IMR-90 (cell line): ENCODE results near the gene STX11. TPM values are rescaled to one million over a fixed set of nuclear protein-coding genes. Genes with fewer than 3 reads are reported as not detected.
A peak's percentile ranks its signal among the peaks of the same experiment; 100 is the strongest.

Source experiments
- ATAC-seq: fragments of 200-7000 bp; cut with Tn5 transposase; 2 replicates; pipeline ENCODE4 v1.9.1; 2020; ENCODE audit warnings: low read depth, mild to moderate bottlenecking, moderate library complexity
- BruUV-seq: library from RNA; stranded (reverse); fragments of 400-500 nt; replicated peaks from 2 replicates; lab custom pipeline; 2021; lab: Mats Ljungman, UMichigan
- CTCF ChIA-PET: fragments of 300-600 bp; formaldehyde crosslinking; extraction: SDS; loops from one replicate; lab custom pipeline; 2021; ENCODE audit warnings: antibody characterized with exemption; lab: Yijun Ruan, JAX
- POLR2A ChIA-PET: fragments of 300-600 bp; sonication (Branson Sonifier 250); formaldehyde crosslinking; loops from one replicate; lab custom pipeline; 2022; ENCODE audit warnings: antibody characterized with exemption; ENCODE audit not compliant: unreplicated experiment; lab: Charles Lee
- DNase-seq: peaks from one replicate; pipeline ENCODE4 v3.0.0; 2013
- H2AFZ ChIP-seq: replicated peaks from 2 replicates; pipeline ENCODE3; 2013; ENCODE audit warnings: low read length, mild to moderate bottlenecking; ENCODE audit not compliant: poor library complexity
- H2AK5ac ChIP-seq: 2 replicates; pipeline ENCODE4 v1.6.1; 2013; ENCODE audit warnings: low read depth, low read length, inconsistent platforms
- H2AK9ac ChIP-seq: replicated peaks from 2 replicates; pipeline ENCODE3; 2013; ENCODE audit warnings: mild to moderate bottlenecking, low read depth, low read length, moderate library complexity; ENCODE audit not compliant: poor library complexity
- H2BK120ac ChIP-seq: 2 replicates; pipeline ENCODE4 v1.6.1; 2013; ENCODE audit warnings: low read depth, low read length, inconsistent platforms
- H2BK15ac ChIP-seq: 3 replicates; pipeline ENCODE4 v1.6.1; 2013; ENCODE audit warnings: low read depth, low read length, inconsistent platforms
- H2BK20ac ChIP-seq: 2 replicates; pipeline ENCODE4 v1.6.1; 2013; ENCODE audit warnings: low read depth, mild to moderate bottlenecking, inconsistent platforms, low read length, moderate library complexity
- H2BK5ac ChIP-seq: 2 replicates; pipeline ENCODE4 v1.6.1; 2013; ENCODE audit warnings: mild to moderate bottlenecking, low read depth, low read length, inconsistent platforms; ENCODE audit not compliant: poor library complexity, severe bottlenecking
- H3K14ac ChIP-seq: replicated peaks from 2 replicates; pipeline ENCODE4 v1.6.1; 2013; ENCODE audit warnings: low read depth, low read length, inconsistent platforms
- H3K18ac ChIP-seq: 2 replicates; pipeline ENCODE4 v1.6.1; 2013; ENCODE audit warnings: low read depth, low read length, control low read depth
- H3K23ac ChIP-seq: 2 replicates; pipeline ENCODE4 v1.6.1; 2013; ENCODE audit warnings: low read depth, low read length, inconsistent platforms
- H3K27ac ChIP-seq: 2 replicates; pipeline ENCODE4 v1.5.1; 2013; ENCODE audit warnings: mild to moderate bottlenecking, control low read depth, low read length; ENCODE audit not compliant: insufficient read depth
- H3K27me3 ChIP-seq: 2 replicates; pipeline ENCODE4 v1.6.1; 2013; ENCODE audit warnings: low read length; ENCODE audit not compliant: control insufficient read depth, insufficient read depth
- H3K36me3 ChIP-seq: 2 replicates; pipeline ENCODE4 v1.6.1; 2013; ENCODE audit warnings: low read length, mixed read lengths; ENCODE audit not compliant: control insufficient read depth, insufficient read depth
- H3K4ac ChIP-seq: 2 replicates; pipeline ENCODE4 v1.6.1; 2013; ENCODE audit warnings: low read depth, low read length, inconsistent platforms
- H3K4me1 ChIP-seq: 2 replicates; pipeline ENCODE4 v1.6.1; 2013; ENCODE audit warnings: low read length, mixed read lengths; ENCODE audit not compliant: control insufficient read depth, insufficient read depth
- H3K4me2 ChIP-seq: 2 replicates; pipeline ENCODE4 v1.6.1; 2013; ENCODE audit warnings: low read depth, mild to moderate bottlenecking, control low read depth, low read length, moderate library complexity
- H3K4me3 ChIP-seq: 2 replicates; pipeline ENCODE4 v1.5.1; 2013; ENCODE audit warnings: low read depth, mild to moderate bottlenecking, control low read depth, low read length, moderate library complexity; ENCODE audit not compliant: insufficient read depth
- H3K56ac ChIP-seq: 2 replicates; pipeline ENCODE4 v1.6.1; 2013; ENCODE audit warnings: low read length, inconsistent platforms; ENCODE audit not compliant: insufficient read depth; ENCODE audit errors: extremely low read depth
- H3K79me1 ChIP-seq, 2 experiments: 2 replicates each; pipeline ENCODE4 v1.6.1; 2013; ENCODE audit warnings: low read length in 2 of 2, inconsistent platforms in 1 of 2, low read depth in 1 of 2
- H3K9ac ChIP-seq: 2 replicates; pipeline ENCODE4 v1.6.1; 2013; ENCODE audit warnings: low read depth, low read length, control low read depth
- H3K9me1 ChIP-seq: 2 replicates; pipeline ENCODE4 v1.6.1; 2013; ENCODE audit warnings: low read length, inconsistent platforms; ENCODE audit not compliant: insufficient read depth
- H3K9me3 ChIP-seq: 2 replicates; pipeline ENCODE4 v1.6.1; 2013; ENCODE audit warnings: low read length; ENCODE audit not compliant: control insufficient read depth, insufficient read depth
- H4K20me1 ChIP-seq: 2 replicates; pipeline ENCODE4 v1.6.1; 2013; ENCODE audit warnings: low read length, inconsistent platforms; ENCODE audit not compliant: insufficient read depth
- H4K5ac ChIP-seq: 2 replicates; pipeline ENCODE4 v1.6.1; 2013; ENCODE audit warnings: mild to moderate bottlenecking, low read depth, low read length, control low read depth
- H4K8ac ChIP-seq, 2 experiments: 2 replicates each; pipeline ENCODE4 v1.6.1; 2013; ENCODE audit warnings: low read depth in 2 of 2, low read length in 2 of 2, control low read depth in 1 of 2, inconsistent platforms in 1 of 2
- H4K91ac ChIP-seq: 2 replicates; pipeline ENCODE4 v1.6.1; 2013; ENCODE audit warnings: low read depth, low read length, inconsistent platforms; ENCODE audit not compliant: insufficient read depth
- CTCF ChIP-seq: conservative IDR thresholded peaks from 2 replicates; pipeline ENCODE4 v1.5.1; 2012; ENCODE audit warnings: mild to moderate bottlenecking, low read depth, low read length, improper control_type of control experiment
- MAFK ChIP-seq: IDR thresholded peaks from 2 replicates; pipeline ENCODE4 v1.6.1; 2012; ENCODE audit warnings: low read depth, low read length, improper control_type of control experiment
- MXI1 ChIP-seq: IDR thresholded peaks from 2 replicates; pipeline ENCODE4 v1.6.1; 2012; ENCODE audit warnings: low read depth, mild to moderate bottlenecking, low read length, moderate library complexity, borderline replicate concordance
- POLR2A ChIP-seq: IDR thresholded peaks from 2 replicates; pipeline ENCODE4 v1.6.1; 2012; ENCODE audit warnings: mild to moderate bottlenecking, low read depth, low read length
- RFX5 ChIP-seq: IDR thresholded peaks from 2 replicates; pipeline ENCODE4 v1.8.0; 2012; ENCODE audit warnings: low read depth, mild to moderate bottlenecking, low read length, moderate library complexity
- SMC3 ChIP-seq: fragments of 150-350 bp; IDR thresholded peaks from 2 replicates; pipeline ENCODE4 v1.6.1; 2016; ENCODE audit warnings: low read depth, mild to moderate bottlenecking, antibody characterized with exemption, low read length, moderate library complexity
- USF2 ChIP-seq: fragments of 150-350 bp; IDR thresholded peaks from 2 replicates; pipeline ENCODE4 v1.6.1; 2017; ENCODE audit warnings: mild to moderate bottlenecking, antibody characterized with exemption, low read length, low read depth
- WGBS, 2 experiments: methylation state at CpG; one replicate each; pipeline versions ENCODE4 v1.1.5 to v1.1.7; 2013; ENCODE audit warnings: missing lambda C conversion rate in 2 of 2; ENCODE audit not compliant: insufficient read length in 1 of 2; ENCODE audit errors: extremely low coverage in 2 of 2; 5-methylcytosine and 5-hydroxymethylcytosine counted together
- dilution Hi-C: fragments of 300-500 bp; cut with HindIII; formaldehyde crosslinking; loops from one replicate; pipeline ENCODE4 v1.14.3; 2018; ENCODE audit warnings: low sequenced_read_pairs; ENCODE audit not compliant: unreplicated experiment
- in situ Hi-C: fragments of 300-500 bp; cut with MboI; formaldehyde crosslinking; loops from 3 replicates; pipeline ENCODE4 v1.14.3; 2019; ENCODE audit warnings: low sequenced_read_pairs, inconsistent platforms, mixed read lengths
- intact Hi-C: fragments of 100-400 bp; cut with micrococcal nuclease; formaldehyde crosslinking; loops from 2 replicates; pipeline ENCODE4 v1.10.0; 2022
- polyA plus RNA-seq, 3 experiments: library from polyadenylated mRNA; depleted of rRNA; stranded (reverse); fragments of >200 nt; gene quantifications; 2 replicates each; pipeline ENCODE4 v1.2.3, GENCODE V29; 2012; ENCODE audit warnings: low replicate concordance in 1 of 3
- total RNA-seq: library from RNA; depleted of rRNA; stranded (reverse); fragments of >200 nt; gene quantifications from 2 replicates; pipeline ENCODE4 v1.2.3, GENCODE V29; 2012

Gene STX11
- total and polyA plus RNA-seq, 2 of the 4 experiments (the other 2 are of a cell fraction) = 0.54 to 0.68 TPM

DNA sequence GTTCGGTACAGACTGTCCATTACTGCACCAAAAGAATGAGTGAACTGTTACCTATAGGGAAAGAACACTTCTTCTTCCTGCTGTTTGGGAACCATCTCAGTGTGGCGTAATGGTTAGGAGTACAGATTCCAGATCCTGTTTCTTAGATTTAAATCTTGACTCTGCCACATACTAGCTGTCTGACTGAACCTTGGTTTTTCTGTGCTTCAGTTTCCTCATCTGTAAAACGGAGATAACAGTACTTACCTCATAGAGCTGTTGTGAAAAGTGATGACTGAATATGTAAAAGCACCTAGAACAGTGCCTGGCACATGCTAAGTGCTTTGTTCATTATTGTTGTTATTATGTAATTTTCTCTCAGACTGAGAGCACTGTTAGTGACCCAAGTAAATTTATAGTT, 39.8 kb downstream of the STX11 start:
- Histone ChIP-seq H2BK20ac (no peak overlapping the region), H3K56ac (no peak overlapping the region), H3K27me3 (no peaks in the 10 kb centered on the region), H3K36me3 (no peaks in the 10 kb centered on the region), H4K91ac (no peak overlapping the region), H3K4me3 (no peak overlapping the region), H2BK15ac (no peak overlapping the region), H4K5ac (no peak overlapping the region), H4K20me1 (no peaks in the 10 kb centered on the region), H2BK120ac (no peak overlapping the region), H3K9me1 (no peaks in the 10 kb centered on the region), H3K9me3 (peaks cover 3% of the 10 kb centered on the region; the same call in 1 of the 2 replicates), H3K4me2 (no peak overlapping the region), H3K4ac (0 out of 2 replicates have a peak overlapping the region, but pooled peaks have one; percentile 13), H2AK5ac (no peak overlapping the region), H3K27ac (no peak overlapping the region), H3K4me1 (0 out of 2 replicates have a peak, but pooled peaks cover 3% of the 10 kb centered on the region), H2AFZ (no peak overlapping the region), H2BK5ac (no peak overlapping the region), H3K14ac (no peak overlapping the region), H2AK9ac (no peak overlapping the region), H3K18ac (no peak overlapping the region), H3K9ac (no peak overlapping the region), H3K23ac (no peak overlapping the region), H4K8ac (no peak overlapping the region), H3K79me1 (no peaks in the 10 kb centered on the region)
- CTCF ChIA-PET = interaction anchor here (0.8 kb wide), 1 partner anchor 26 kb away, joined by 4 read pairs; no protein-coding TSS in a partner anchor
- WGBS, 2 experiments = no CpG with 5 or more reads among the region's 3 CpGs
- no TSS peak for BruUV-seq
- in situ Hi-C loops (no loop called here), intact Hi-C loops (no loop called here), dilution Hi-C loops (no loop called here)
- ATAC-seq (no peak), DNase-seq (no peak)
- POLR2A ChIA-PET = no interaction called here
- TF ChIP-seq CTCF (no peak), USF2 (no peak), MXI1 (no peak), RFX5 (no peak), POLR2A (no peak), MAFK (no peak), SMC3 (no peak)
